ENCODE measurements around the gene ATG7.
A peak's percentile ranks its signal among the peaks of the same experiment; 100 is the strongest.

DNA sequence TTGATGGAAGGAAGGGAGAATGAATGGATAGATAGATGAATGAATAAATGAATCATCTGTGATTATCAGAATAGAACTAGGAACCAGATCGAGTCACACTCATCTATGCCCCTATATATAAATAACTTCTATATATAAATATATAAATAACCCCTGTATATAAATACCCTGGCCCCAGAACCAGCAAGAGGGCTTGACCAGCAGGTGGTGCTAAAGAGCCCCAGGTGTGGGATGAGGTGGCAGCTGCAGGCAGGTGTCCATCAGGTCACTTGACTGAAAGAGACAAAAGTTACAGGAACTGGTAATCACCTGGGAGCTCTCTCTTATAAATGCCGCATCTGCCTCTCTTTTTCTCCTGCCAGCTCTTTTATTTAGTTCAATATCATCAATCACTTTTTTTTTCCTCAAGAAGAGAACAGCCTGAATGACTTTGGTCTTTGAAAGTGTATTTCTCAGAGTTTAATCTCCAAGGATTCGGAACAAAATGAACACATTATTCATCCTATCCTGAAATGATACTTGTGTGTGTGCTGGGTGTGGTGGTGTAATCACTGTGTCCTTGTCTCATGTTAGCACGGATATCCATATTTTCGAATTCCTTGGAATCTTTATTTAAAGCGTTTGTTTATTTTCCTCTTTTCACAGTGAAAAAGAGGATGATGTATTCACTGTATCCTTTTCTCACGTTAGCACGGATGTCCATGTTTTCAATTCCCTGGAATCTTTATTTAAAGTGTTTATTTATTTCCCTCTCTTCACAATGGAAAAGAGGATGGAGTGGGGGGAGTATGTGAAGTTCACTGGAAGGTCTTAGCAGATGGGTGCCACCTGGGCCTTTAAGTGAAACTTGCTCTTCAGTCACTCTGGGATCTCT, 35.4 kb upstream of the ATG7 start:
- TF ChIP-seq, protein P1, sequence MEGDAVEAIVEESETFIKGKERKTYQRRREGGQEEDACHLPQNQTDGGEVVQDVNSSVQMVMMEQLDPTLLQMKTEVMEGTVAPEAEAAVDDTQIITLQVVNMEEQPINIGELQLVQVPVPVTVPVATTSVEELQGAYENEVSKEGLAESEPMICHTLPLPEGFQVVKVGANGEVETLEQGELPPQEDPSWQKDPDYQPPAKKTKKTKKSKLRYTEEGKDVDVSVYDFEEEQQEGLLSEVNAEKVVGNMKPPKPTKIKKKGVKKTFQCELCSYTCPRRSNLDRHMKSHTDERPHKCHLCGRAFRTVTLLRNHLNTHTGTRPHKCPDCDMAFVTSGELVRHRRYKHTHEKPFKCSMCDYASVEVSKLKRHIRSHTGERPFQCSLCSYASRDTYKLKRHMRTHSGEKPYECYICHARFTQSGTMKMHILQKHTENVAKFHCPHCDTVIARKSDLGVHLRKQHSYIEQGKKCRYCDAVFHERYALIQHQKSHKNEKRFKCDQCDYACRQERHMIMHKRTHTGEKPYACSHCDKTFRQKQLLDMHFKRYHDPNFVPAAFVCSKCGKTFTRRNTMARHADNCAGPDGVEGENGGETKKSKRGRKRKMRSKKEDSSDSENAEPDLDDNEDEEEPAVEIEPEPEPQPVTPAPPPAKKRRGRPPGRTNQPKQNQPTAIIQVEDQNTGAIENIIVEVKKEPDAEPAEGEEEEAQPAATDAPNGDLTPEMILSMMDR (IDR thresholded peaks at IDR 0.05) = peak in 3 of 4 experiments; percentile 26 to 65 (median 56)
- no peak for TF ChIP-seq POLR2A (IDR thresholded peaks at IDR 0.05)

Data from uterus (tissue), 2 donors.